Fibroblast of skin of right biceps (primary cell): ENCODE results near the gene TMEM60.
A peak's percentile ranks its signal among the peaks of the same experiment; 100 is the strongest.
"Not testable (repeated sequence)": the region's sequence is repeated elsewhere in the genome, so short reads cannot be mapped to it uniquely, and the experiment has no call there.

Experiments used
- DNase-seq: peaks from one replicate; pipeline ENCODE4 v3.0.0-alpha.2; 2013

TMEM60 gene

GRCh38 chr7:77798394-77799077 is at the start of gene TMEM60, which contains the start of gene PHTF2:
Gene TMEM60, minus strand, starts transcription at chr7:77798434. Its CDS starts 4,061 bp downstream, at chr7:77794373.
Gene PHTF2, plus strand, starts transcription at chr7:77798773.
- peak; percentile 100 for DNase-seq

DNA sequence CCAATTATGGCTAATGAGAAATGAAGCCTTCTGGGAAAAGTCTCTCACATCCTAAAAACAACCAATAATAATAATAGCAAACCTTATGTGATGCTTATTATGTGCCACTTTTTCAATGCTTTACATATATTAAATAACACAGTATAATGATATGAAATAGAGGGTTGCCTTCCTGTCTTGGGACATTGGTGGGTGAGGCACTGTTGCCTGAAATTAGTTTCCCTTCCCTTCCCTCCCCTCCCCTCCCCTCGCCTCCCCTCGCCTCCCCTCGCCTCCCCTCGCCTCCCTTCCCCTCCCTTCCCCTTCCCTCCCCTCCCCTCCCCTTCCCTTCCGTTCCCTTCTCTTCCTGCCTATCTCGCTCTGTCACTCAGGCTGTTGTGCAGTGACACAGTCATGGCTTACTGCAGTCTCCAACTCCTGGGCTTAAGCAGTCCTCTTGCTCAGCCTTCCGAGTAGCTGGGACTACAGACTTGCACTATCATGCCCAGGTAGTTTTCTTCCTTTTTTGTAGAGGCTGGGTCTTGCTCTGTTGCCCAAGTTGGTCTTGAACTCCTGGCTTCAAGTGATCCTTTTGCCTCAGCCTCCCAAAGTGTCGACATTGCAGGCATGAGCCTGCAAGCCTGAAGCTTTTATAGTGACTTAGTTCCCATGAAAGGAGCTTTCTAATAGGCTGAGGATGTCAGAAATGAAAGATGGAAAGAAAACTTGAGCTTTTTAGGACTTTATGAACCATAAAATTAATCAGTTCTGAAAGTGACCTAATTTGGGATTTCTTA is 48.3 kb upstream of the TMEM60 start:
- DNase-seq, result no peak

DNA sequence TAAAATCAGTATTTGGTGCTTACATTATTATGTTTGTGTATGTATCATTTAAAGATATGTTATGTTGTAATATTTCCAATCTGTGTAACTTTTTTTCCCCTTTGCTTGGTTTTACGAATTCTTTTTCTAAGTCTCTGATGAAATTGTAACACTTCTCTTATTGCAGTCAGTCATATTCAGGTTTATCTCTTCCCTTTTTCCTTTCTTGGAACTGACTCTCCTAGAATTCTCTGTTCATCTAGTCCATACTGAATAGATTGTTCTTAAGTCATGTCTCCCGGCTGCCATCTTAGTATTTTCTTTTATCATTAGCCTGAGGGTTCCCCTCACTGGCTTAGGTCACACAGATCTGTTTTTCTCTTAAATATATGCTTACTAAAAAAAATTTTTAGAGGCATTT is 45.0 kb upstream of the TMEM60 start:
- DNase-seq, result no peak

DNA sequence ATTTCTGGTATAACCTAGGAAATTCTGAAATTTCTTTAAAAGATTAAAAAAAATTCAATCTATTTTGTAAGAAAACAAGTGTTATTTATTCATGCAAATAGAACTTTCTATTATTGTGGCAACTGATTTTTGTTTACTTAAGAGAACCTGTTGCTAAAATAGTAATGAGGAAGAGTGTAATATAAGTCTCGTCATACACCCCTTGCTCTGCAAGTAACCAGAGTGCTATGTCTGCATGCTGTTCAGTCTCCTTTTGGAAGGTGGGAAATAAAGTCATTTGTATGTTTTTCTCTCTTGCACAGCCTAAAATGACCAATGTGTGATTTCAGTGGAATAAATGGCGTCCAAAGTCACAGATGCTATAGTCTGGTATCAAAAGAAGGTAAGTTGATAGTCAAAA is 41.7 kb upstream of the TMEM60 start:
- DNase-seq, result no peak

GRCh38 chr7:77838929-77839491 is 40.8 kb upstream of the TMEM60 start:
- no peak for DNase-seq

DNA sequence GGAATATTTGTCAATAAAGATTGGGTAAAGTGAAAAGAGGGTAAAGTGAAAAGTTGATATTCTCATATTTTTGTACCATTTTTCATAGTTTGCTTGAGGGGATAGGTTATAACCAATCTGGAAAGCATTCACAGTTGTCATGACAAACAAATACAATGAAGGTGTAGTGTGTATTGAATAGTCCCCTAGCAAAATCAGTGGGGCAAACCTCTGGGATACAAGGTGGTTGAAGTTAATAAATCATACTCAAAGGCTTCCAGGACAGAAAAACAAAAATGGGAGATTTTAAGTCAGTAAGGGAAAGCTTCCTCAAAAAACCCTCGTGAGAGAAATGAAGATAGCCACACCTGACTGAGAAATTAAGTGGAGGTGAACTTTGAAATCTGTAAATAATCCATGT is 39.7 kb upstream of the TMEM60 start:
- no peak for DNase-seq

DNA sequence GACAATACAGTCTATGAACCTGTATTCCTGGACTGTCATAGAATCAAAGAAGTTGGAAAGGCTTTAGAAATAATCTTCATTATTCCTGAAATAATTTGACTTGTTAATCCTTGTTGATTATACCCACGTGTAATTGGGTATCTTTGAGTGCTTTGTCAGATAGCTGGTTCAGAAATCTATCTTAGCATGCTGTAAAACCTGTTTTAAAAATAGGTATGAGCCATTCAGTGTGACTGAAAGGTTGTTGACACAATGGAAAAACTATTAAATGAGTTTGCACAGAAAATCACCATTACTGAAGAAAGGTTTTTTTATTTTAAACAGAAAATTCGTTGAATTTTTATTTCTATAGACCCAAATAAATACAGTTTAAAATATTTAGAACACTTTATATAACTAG is 39.0 kb upstream of the TMEM60 start:
- no peak for DNase-seq

DNA sequence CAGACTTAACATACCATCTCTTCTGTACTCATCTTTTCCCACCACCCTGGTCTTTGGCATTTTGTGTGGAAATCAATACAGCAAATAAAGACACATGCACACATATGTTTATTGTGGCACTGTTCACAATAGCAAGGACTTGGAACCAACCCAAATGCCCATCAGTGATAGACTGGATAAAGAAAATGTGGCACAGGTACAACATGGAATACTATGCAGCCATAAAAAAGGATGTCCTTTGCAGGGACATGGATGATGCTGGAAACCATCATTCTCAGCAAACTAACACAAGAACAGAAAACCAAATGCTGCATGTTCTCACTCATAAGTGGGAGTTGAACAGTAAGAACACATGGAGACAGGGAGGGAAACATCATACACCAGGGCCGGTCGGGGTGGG is 38.2 kb upstream of the TMEM60 start:
- DNase-seq, result not testable (repeated sequence)

GRCh38 chr7:77833136-77833535 is 34.9 kb upstream of the TMEM60 start:
- DNase-seq, result peak; percentile 10

DNA sequence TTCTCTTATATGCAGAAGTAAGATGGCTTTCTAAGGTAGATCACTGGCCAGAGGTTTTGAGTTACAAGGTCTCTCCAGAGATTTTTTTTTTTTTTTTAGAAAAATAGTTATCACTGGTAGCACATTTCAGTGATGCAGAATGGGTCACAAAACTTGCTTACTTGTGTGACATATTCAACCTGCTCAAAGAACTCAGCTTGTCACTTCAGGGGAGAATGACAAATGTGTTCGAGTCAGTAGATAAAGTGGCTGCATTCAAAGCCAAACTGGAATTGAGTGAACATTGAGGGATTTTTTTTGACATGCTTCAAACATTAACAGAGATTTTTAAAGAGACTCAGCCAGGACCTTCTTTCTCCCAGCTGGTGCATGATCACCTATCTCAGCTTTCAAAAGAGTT is 33.7 kb upstream of the TMEM60 start:
- no peak for DNase-seq

- DNase-seq, result no peak
Observed at GRCh38 chr7:77831481-77831880, 33.2 kb upstream of the TMEM60 start.

DNA sequence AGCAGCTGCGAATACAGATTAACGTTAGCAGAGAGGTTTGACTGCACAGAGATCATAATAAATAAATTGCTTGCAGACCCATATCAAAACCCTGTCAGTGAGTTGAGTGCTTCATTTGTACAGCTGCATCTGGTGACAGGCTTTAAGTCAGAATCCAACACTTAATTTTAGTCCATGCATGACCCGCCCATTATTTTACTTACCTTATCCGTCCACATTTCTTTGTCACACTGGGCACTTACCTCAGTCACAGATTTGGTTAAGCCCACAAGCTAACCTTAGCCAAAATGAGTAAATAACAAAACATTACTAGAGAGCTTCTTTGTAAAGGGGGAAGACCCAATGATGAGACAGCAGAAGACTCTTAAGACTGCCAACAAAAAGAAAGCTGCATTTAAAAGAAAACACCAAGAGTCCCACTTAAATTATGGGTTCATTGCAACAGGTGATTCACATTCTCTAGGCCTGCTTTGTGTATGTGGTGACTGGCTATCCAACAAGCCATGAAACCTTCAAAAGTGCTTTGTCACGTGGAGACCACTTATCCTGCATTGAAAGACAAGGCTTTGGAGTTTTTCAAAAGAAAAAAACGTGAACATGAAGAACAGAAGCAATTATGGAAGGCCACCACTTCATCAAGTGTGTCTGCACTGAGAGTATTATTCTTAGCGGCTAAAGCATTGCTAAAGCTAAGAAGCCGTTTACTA is 32.6 kb upstream of the TMEM60 start:
- DNase-seq, result no peak

DNA sequence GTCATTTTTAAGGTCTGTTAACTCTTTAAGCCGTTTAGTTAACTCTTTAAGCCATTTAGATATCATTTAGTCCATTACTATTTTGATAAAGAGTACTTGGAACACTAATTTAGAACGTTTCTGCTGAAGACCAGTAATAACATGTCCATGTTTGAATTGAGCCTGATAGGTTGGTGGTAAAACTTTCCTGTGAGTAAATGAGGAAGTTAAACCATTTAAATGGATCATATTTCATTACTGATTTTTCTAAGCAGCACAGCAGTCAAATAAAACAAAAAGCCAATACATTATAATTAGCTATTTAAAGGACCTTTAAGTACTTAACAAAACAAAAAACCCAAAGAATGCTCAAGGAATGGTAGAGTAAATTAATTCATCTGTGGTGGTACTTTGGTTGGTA is 29.8 kb upstream of the TMEM60 start:
- no peak for DNase-seq

DNA sequence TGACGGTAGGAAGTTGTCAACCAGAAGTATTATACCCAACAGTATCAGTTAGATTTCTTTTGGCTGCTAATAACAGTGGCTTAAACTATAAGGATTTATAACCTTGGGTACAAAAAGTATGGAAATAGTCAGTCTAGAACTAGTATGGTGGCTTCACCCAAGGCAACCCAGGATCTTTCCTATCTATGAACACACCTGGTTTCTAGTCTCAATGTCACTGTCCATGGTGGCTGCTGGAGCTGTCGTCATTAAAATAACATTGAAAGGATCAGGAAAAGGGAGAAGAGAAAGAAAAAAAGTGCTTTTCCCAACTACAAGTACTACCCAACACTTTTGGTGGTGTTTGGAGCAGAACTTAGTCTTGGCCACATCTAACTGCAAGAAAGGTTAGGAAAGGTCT is 28.1 kb upstream of the TMEM60 start:
- DNase-seq, result no peak

- no peak for DNase-seq
Observed at GRCh38 chr7:77825131-77825530, 26.9 kb upstream of the TMEM60 start.

- no peak for DNase-seq
Observed at GRCh38 chr7:77824636-77825035, 26.4 kb upstream of the TMEM60 start.

DNA sequence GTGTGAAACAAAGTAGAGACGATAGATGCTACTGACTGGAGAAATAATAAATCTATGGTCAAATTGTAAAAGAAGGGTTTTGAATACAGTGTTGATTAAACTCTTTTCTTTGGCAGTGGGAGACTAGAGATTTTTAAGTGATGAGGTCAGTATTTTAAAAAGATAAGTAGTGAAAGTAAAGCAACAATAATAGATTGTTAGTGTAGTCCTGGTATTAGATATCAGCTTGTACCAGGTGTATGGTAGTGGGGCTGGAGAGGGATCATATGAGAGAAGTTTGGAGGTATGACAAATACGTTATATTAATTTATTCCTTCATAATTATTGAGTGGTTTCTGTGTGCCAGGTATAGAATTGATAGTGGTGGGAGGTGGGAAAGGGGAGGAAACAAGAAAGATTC is 25.6 kb upstream of the TMEM60 start:
- no peak for DNase-seq

GRCh38 chr7:77822269-77822668 is 24.0 kb upstream of the TMEM60 start:
- no peak for DNase-seq

DNA sequence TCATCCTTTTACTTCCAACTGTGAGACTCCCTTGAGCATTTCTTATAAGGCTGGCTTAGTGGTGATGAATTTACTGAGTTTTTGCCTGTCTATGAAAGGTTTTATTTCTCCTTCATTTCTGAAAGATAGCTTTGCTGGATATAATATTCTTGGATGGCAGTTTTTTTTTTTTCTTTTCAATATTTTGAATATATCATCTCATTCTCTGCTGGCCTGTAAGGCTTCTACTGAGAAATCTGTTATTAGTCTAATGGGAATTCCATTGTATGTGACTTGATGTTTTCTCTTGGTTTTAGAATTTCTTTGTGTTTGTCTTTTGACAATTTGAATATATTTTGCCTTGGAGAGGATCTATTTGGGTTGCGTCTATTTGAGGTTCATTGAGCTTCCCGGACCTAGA is 22.7 kb upstream of the TMEM60 start:
- no peak for DNase-seq

GRCh38 chr7:77819021-77819420 is 20.8 kb upstream of the TMEM60 start:
- no peak for DNase-seq

DNA sequence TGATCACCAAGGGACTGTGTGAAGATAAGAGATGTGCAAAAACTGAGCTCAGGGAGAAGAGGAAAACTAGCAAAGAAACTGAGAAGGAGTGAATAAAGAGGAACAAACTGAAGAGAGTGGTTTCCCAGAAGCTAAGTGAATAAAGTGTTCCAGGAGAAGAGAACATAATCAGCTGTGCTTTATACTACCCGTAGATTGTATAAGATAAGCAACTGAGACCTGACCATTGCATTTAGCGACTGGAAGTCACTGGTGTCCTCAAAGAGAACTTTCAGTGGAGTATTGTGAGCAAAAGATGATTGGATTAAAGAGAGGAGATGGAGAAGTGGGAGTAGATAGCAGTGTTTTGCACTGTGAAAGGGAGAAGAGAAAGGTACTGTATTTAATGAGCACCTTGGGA is 14.9 kb upstream of the TMEM60 start:
- DNase-seq, result no peak

- DNase-seq, result peak; percentile 86
Observed at GRCh38 chr7:77812290-77812685, 14.1 kb upstream of the TMEM60 start.

DNA sequence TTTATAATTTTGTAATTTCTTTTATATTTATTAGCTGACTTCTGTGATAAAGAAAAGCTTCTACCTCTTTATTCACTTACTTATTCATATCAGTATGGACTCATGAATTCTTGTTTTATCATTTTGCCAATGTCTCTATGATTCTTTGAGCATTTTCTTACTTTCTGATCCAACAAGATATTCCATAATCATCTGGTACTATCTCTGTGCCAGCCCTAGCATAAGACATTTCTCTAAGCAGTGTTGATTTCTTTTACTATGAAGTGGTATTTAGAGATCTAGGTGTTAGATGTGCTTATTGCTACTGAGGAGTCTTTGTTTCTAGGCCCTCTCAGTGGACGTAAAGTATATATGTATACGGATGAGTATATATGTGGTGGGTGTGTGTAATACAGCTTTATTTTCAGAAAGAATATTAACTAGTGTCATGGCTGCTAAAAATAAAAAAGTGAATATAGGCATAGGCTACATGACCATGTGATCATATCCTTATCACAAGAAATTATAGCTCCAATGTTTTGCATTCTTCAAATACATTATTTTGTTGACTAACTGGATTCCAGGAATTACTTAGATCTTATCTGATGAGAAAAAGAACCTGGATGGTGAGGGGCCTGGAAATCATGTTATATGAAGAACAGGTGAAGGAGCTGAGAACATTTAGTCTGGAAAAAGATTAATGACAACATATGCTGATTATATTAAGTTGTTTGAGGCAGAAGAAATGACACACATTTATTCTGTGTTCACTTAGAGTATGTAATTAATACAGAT is 13.5 kb upstream of the TMEM60 start:
- peak; percentile 62 for DNase-seq
